Amniotic epithelial cell (primary cell): ENCODE data around the gene SNX1.
"Not testable (repeated sequence)": the region's sequence is repeated elsewhere in the genome, so short reads cannot be mapped to it uniquely, and the experiment has no call there.

Source experiments
- DNase-seq: peaks from one replicate; pipeline ENCODE4 v3.0.0-alpha.2; 2010; ENCODE audit warnings: low read depth

The SNX1 gene

GRCh38 chr15:64117759-64118487 lies 22.1 kb downstream of the SNX1 start:
- no peak for DNase-seq

GRCh38 chr15:64120322-64120721 lies 24.5 kb downstream of the SNX1 start:
- not testable (repeated sequence) for DNase-seq

GRCh38 chr15:64121614-64122013 lies 25.8 kb downstream of the SNX1 start:
- no peak for DNase-seq

GRCh38 chr15:64122444-64122843 lies 26.7 kb downstream of the SNX1 start:
- no peak for DNase-seq

- DNase-seq: no peak
Observed at GRCh38 chr15:64122936-64123351, 27.2 kb downstream of the SNX1 start.

GRCh38 chr15:64125978-64126377 lies 30.2 kb downstream of the SNX1 start:
- DNase-seq: no peak

- peak; percentile 73 for DNase-seq
Observed at GRCh38 chr15:64127521-64128270, 31.9 kb downstream of the SNX1 start.

GRCh38 chr15:64130159-64130558 lies 34.4 kb downstream of the SNX1 start:
- no peak for DNase-seq

GRCh38 chr15:64131547-64131946 lies 35.8 kb downstream of the SNX1 start:
- DNase-seq: no peak

- DNase-seq: no peak
Observed at GRCh38 chr15:64132217-64132616, 36.4 kb downstream of the SNX1 start.

- peak; percentile 36 for DNase-seq
Observed at GRCh38 chr15:64133623-64134344, 38.0 kb downstream of the SNX1 start.

- DNase-seq: peak; percentile 52
Observed at GRCh38 chr15:64134345-64134829, 38.6 kb downstream of the SNX1 start.

- no peak for DNase-seq
Observed at GRCh38 chr15:64136347-64136746, 40.6 kb downstream of the SNX1 start.

- DNase-seq: no peak
Observed at GRCh38 chr15:64137226-64137833, 41.5 kb downstream of the SNX1 start.

GRCh38 chr15:64138331-64138941 lies 42.7 kb downstream of the SNX1 start:
- no peak for DNase-seq

- no peak for DNase-seq
Observed at GRCh38 chr15:64141798-64142512, 46.2 kb downstream of the SNX1 start.

GRCh38 chr15:64143276-64143675 lies 47.5 kb downstream of the SNX1 start:
- DNase-seq: no peak

- no peak for DNase-seq
Observed at GRCh38 chr15:64144192-64144564, 48.4 kb downstream of the SNX1 start.

GRCh38 chr15:64144565-64145281 lies 48.9 kb downstream of the SNX1 start:
- no peak for DNase-seq

- no peak for DNase-seq
Observed at GRCh38 chr15:64146041-64146440, 50.3 kb downstream of the SNX1 start.

GRCh38 chr15:64146520-64146884 lies 50.7 kb downstream of the SNX1 start:
- no peak for DNase-seq
